GM23338 (cell line): ENCODE measurements around the gene TOR1AIP2. TPM values are rescaled to one million over a fixed set of nuclear protein-coding genes. Genes with fewer than 3 reads are reported as not detected.

Experiments used
- ATAC-seq: fragments of 200-7000 bp; cut with Tn5 transposase; 3 replicates; pipeline ENCODE4 v1.9.1; 2020
- DNase-seq: peaks from one replicate; pipeline ENCODE4 v3.0.0-alpha.2; 2015; ENCODE audit warnings: low spot score
- H2AFZ ChIP-seq: fragments of 200-600 bp; sonication (generic); 2 replicates; pipeline ENCODE4 v1.8.0; 2016; ENCODE audit warnings: antibody characterized with exemption, mild to moderate bottlenecking, moderate library complexity
- H3F3A ChIP-seq: fragments of 200-600 bp; sonication (generic); replicated peaks from 2 replicates; pipeline ENCODE4 v1.8.0; 2017; ENCODE audit warnings: antibody characterized with exemption, mixed run types, low read depth
- H3K27ac ChIP-seq: fragments of 200-600 bp; sonication (generic); 2 replicates; pipeline ENCODE4 v1.6.1; 2016; ENCODE audit warnings: low read depth
- H3K27me3 ChIP-seq: fragments of 200-600 bp; sonication (generic); 2 replicates; pipeline ENCODE4 v1.8.0; 2016; ENCODE audit warnings: mild to moderate bottlenecking, mixed run types, moderate library complexity; ENCODE audit not compliant: insufficient read depth
- H3K36me3 ChIP-seq: fragments of 200-600 bp; sonication (generic); 2 replicates; pipeline ENCODE4 v1.8.0; 2016; ENCODE audit warnings: mild to moderate bottlenecking; ENCODE audit not compliant: insufficient read depth
- H3K4me1 ChIP-seq: fragments of 200-600 bp; sonication (generic); 2 replicates; pipeline ENCODE4 v1.8.0; 2016; ENCODE audit warnings: mild to moderate bottlenecking, moderate library complexity; ENCODE audit not compliant: insufficient read depth
- H3K4me2 ChIP-seq: fragments of 200-600 bp; sonication (generic); 2 replicates; pipeline ENCODE4 v1.7.1; 2017; ENCODE audit warnings: mixed run types
- H3K4me3 ChIP-seq: fragments of 200-600 bp; sonication (generic); 2 replicates; pipeline ENCODE4 v1.6.1; 2016; ENCODE audit warnings: mixed run types
- H3K79me2 ChIP-seq: fragments of 200-600 bp; sonication (generic); replicated peaks from 2 replicates; pipeline ENCODE4 v1.8.0; 2017; ENCODE audit warnings: mild to moderate bottlenecking; ENCODE audit not compliant: insufficient read depth
- H3K9me2 ChIP-seq: fragments of 200-600 bp; sonication (generic); 2 replicates; pipeline ENCODE4 v1.8.0; 2017; ENCODE audit not compliant: insufficient read depth
- H4K20me1 ChIP-seq: fragments of 200-600 bp; sonication (generic); replicated peaks from 2 replicates; pipeline ENCODE4 v1.8.0; 2017; ENCODE audit warnings: mild to moderate bottlenecking; ENCODE audit not compliant: insufficient read depth
- H3K27ac Mint-ChIP-seq: 2 replicates; pipeline ENCODE4 v1.8.0; 2020; ENCODE audit warnings: inconsistent platforms, mild to moderate bottlenecking, moderate library complexity, mixed read lengths
- H3K27me3 Mint-ChIP-seq: 3 replicates; pipeline ENCODE4 v1.8.0; 2022; ENCODE audit warnings: low read depth, mild to moderate bottlenecking, moderate library complexity, mixed read lengths, inconsistent platforms; ENCODE audit not compliant: insufficient read depth, poor library complexity
- H3K36me3 Mint-ChIP-seq: 3 replicates; pipeline ENCODE4 v1.8.0; 2021; ENCODE audit warnings: low read depth, mild to moderate bottlenecking, inconsistent platforms, moderate library complexity, mixed read lengths
- H3K4me1 Mint-ChIP-seq: 3 replicates; pipeline ENCODE4 v1.8.0; 2020; ENCODE audit warnings: mild to moderate bottlenecking, inconsistent platforms, mixed read lengths
- H3K4me3 Mint-ChIP-seq: 3 replicates; pipeline ENCODE4 v1.8.0; 2021; ENCODE audit warnings: moderate library complexity, mild to moderate bottlenecking, inconsistent platforms, mixed read lengths
- H3K9me3 Mint-ChIP-seq: 3 replicates; pipeline ENCODE4 v1.8.0; 2020; ENCODE audit warnings: moderate library complexity, mild to moderate bottlenecking, inconsistent platforms, mixed read lengths
- CREB1 ChIP-seq: fragments of 250-450 bp; sonication (Bioruptor Pico); IDR thresholded peaks from 2 replicates; pipeline ENCODE4 v1.5.0; 2020; ENCODE audit warnings: low read depth, mild to moderate bottlenecking, moderate library complexity
- JUNB ChIP-seq: IDR thresholded peaks from one replicate; pipeline ENCODE4 v1.6.1; 2016; ENCODE audit warnings: antibody characterized with exemption; ENCODE audit not compliant: unreplicated experiment
- STAT1 ChIP-seq: IDR thresholded peaks from one replicate; pipeline ENCODE4 v1.6.1; 2016; ENCODE audit warnings: antibody characterized with exemption; ENCODE audit not compliant: unreplicated experiment
- ZNF114 ChIP-seq: fragments of 250-450 bp; sonication (Bioruptor Pico); IDR thresholded peaks from 2 replicates; pipeline ENCODE4 v1.5.0; 2020; ENCODE audit warnings: mild to moderate bottlenecking, moderate library complexity
- ZNF331 ChIP-seq: fragments of 250-450 bp; sonication (Bioruptor Pico); IDR thresholded peaks from 2 replicates; pipeline ENCODE4 v1.5.0; 2020; ENCODE audit warnings: low read depth, mild to moderate bottlenecking, moderate library complexity
- ZNF462 ChIP-seq: fragments of 250-450 bp; sonication (Bioruptor Pico); IDR thresholded peaks from 2 replicates; pipeline ENCODE4 v1.5.0; 2020; ENCODE audit warnings: mild to moderate bottlenecking, moderate library complexity
- polyA plus RNA-seq: library from polyadenylated mRNA; unstranded; fragments of >200 nt; fragmentation: Nextera tagmentation; extraction: Ambion mirVana; gene quantifications from 2 replicates; pipeline ENCODE4 v1.2.1, GENCODE V29; 2016
- total RNA-seq: library from RNA; depleted of rRNA; stranded (reverse); fragments of >200 nt; shearing (Covaris generic); gene quantifications from 2 replicates; pipeline ENCODE4 v1.2.3, GENCODE V29; 2014

Gene TOR1AIP2
- total and polyA plus RNA-seq, 2 experiments from 2014 or later = 21.1 to 81.3 TPM

GRCh38 chr1:179823693-179824092, 53.9 kb downstream of the TOR1AIP2 start (continued):
- TF ChIP-seq ZNF462 (CRISPR knock-in tag) (no peak), JUNB (no peak)

- Mint-ChIP-seq H3K4me1 (peaks cover 11% of the 10 kb centered on the region), H3K9me3 (no peaks in the 10 kb centered on the region), H3K4me3 (no peak overlapping the region), H3K27ac (no peak overlapping the region), H3K27me3 (peaks cover 12% of the 10 kb centered on the region), H3K36me3 (no peaks in the 10 kb centered on the region)
- Histone ChIP-seq H3K4me3 (no peak overlapping the region), H3K4me1 (no peaks in the 10 kb centered on the region), H3K4me2 (no peak overlapping the region), H4K20me1 (no peaks in the 10 kb centered on the region), H3K9me2 (no peaks in the 10 kb centered on the region), H3F3A (no peaks in the 10 kb centered on the region), H3K79me2 (no peaks in the 10 kb centered on the region), H3K27me3 (no peaks in the 10 kb centered on the region), H2AFZ (no peak overlapping the region), H3K27ac (no peak overlapping the region), H3K36me3 (no peaks in the 10 kb centered on the region)
- DNase-seq = no peak
- ATAC-seq = no peak
- TF ChIP-seq ZNF331 = no peak
- TF ChIP-seq STAT1 = no peak
Observed at GRCh38 chr1:179822065-179822464, 55.5 kb downstream of the TOR1AIP2 start.

GRCh38 chr1:179821524-179821923, 56.1 kb downstream of the TOR1AIP2 start:
- no peaks in the 10 kb centered on the region for H3K9me2 ChIP-seq
- no peaks in the 10 kb centered on the region for H3K36me3 ChIP-seq
- DNase-seq (no peak), ATAC-seq (no peak)
- H3K4me3 ChIP-seq = no peak overlapping the region
- no peak overlapping the region for H3K27ac Mint-ChIP-seq
- no peaks in the 10 kb centered on the region for H3K36me3 Mint-ChIP-seq
- no peaks in the 10 kb centered on the region for H3K27me3 ChIP-seq
- H3F3A ChIP-seq = no peaks in the 10 kb centered on the region
- peaks cover 17% of the 10 kb centered on the region for H3K27me3 Mint-ChIP-seq
- H2AFZ ChIP-seq = no peak overlapping the region
- no peak overlapping the region; the same call in 2 of the 3 replicates for H3K4me3 Mint-ChIP-seq
- no peak overlapping the region for H3K27ac ChIP-seq
- no peak overlapping the region for H3K4me2 ChIP-seq
- H3K4me1 Mint-ChIP-seq = peaks cover 14% of the 10 kb centered on the region
- H3K79me2 ChIP-seq = no peaks in the 10 kb centered on the region
- H3K9me3 Mint-ChIP-seq = no peaks in the 10 kb centered on the region
- H3K4me1 ChIP-seq = no peaks in the 10 kb centered on the region; the same call in 1 of the 2 replicates
- H4K20me1 ChIP-seq = no peaks in the 10 kb centered on the region
- TF ChIP-seq ZNF114 (no peak), ZNF462 (CRISPR knock-in tag) (no peak), CREB1 (CRISPR knock-in tag) (no peak)
